H9 (cell line): ENCODE measurements around the gene RFX8. TPM values are rescaled to one million over a fixed set of nuclear protein-coding genes. Genes with fewer than 3 reads are reported as not detected.

ENCODE experiments used
- DNase-seq: peaks from one replicate; pipeline ENCODE4 v3.0.0-alpha.2; 2017
- H2AFZ ChIP-seq: one replicate; pipeline ENCODE4 v1.6.1; 2013; ENCODE audit warnings: mild to moderate bottlenecking, low read length, control low read depth, moderate library complexity
- H2AK5ac ChIP-seq: 2 replicates; pipeline ENCODE4 v1.6.1; 2013; ENCODE audit warnings: low read length, control low read depth, mixed read lengths; ENCODE audit not compliant: insufficient read length
- H2BK120ac ChIP-seq: one replicate; pipeline ENCODE4 v1.6.1; 2013; ENCODE audit warnings: low read depth, mild to moderate bottlenecking, low read length, control low read depth, inconsistent platforms; ENCODE audit not compliant: poor library complexity, severe bottlenecking
- H2BK12ac ChIP-seq: 2 replicates; pipeline ENCODE4 v1.6.1; 2013; ENCODE audit warnings: low read length, control low read depth, mixed read lengths, low read depth; ENCODE audit not compliant: insufficient read length
- H2BK15ac ChIP-seq: 2 replicates; pipeline ENCODE4 v1.6.1; 2013; ENCODE audit warnings: low read depth, low read length, control low read depth
- H2BK20ac ChIP-seq: one replicate; pipeline ENCODE4 v1.6.1; 2013; ENCODE audit warnings: low read depth, mild to moderate bottlenecking, low read length, control low read depth, inconsistent platforms; ENCODE audit not compliant: poor library complexity, severe bottlenecking
- H2BK5ac ChIP-seq: 2 replicates; pipeline ENCODE4 v1.6.1; 2013; ENCODE audit warnings: low read length, control low read depth, mixed read lengths; ENCODE audit not compliant: insufficient read length
- H3K14ac ChIP-seq: 2 replicates; pipeline ENCODE4 v1.6.1; 2013; ENCODE audit warnings: low read length, control low read depth; ENCODE audit not compliant: insufficient read depth
- H3K18ac ChIP-seq: 2 replicates; pipeline ENCODE4 v1.6.1; 2013; ENCODE audit warnings: low read depth, mild to moderate bottlenecking, mixed read lengths, low read length, control low read depth; ENCODE audit not compliant: insufficient read length
- H3K23ac ChIP-seq: 2 replicates; pipeline ENCODE4 v1.6.1; 2013; ENCODE audit warnings: low read length, control low read depth, mixed read lengths, low read depth; ENCODE audit not compliant: insufficient read length
- H3K23me2 ChIP-seq: 2 replicates; pipeline ENCODE4 v1.6.1; 2013; ENCODE audit warnings: low read depth, mild to moderate bottlenecking, mixed read lengths, low read length, control low read depth; ENCODE audit not compliant: insufficient read length, poor library complexity, severe bottlenecking
- H3K27ac ChIP-seq: 2 replicates; pipeline ENCODE4 v1.5.1; 2013; ENCODE audit warnings: low read length, control low read depth, mixed read lengths, low read depth; ENCODE audit not compliant: insufficient read length
- H3K27me3 ChIP-seq: 2 replicates; pipeline ENCODE4 v1.6.1; 2013; ENCODE audit warnings: low read length, control low read depth, inconsistent platforms; ENCODE audit not compliant: insufficient read depth
- H3K4ac ChIP-seq: 2 replicates; pipeline ENCODE4 v1.6.1; 2013; ENCODE audit warnings: low read depth, mild to moderate bottlenecking, control low read depth, inconsistent platforms, low read length, moderate library complexity
- H3K4me1 ChIP-seq: 2 replicates; pipeline ENCODE4 v1.6.1; 2013; ENCODE audit warnings: low read length, control low read depth, inconsistent platforms; ENCODE audit not compliant: insufficient read depth
- H3K4me2 ChIP-seq: 2 replicates; pipeline ENCODE4 v1.6.1; 2013; ENCODE audit warnings: low read length, control low read depth, mixed read lengths; ENCODE audit not compliant: insufficient read length, insufficient read depth
- H3K56ac ChIP-seq: 2 replicates; pipeline ENCODE4 v1.6.1; 2013; ENCODE audit warnings: low read depth, mild to moderate bottlenecking, mixed read lengths, low read length, control low read depth; ENCODE audit not compliant: insufficient read length
- H3K79me1 ChIP-seq: 2 replicates; pipeline ENCODE4 v1.6.1; 2013; ENCODE audit warnings: low read depth, mild to moderate bottlenecking, moderate library complexity, low read length, control low read depth, inconsistent platforms; ENCODE audit not compliant: insufficient read depth, poor library complexity, severe bottlenecking
- H3K79me2 ChIP-seq: 2 replicates; pipeline ENCODE4 v1.6.1; 2013; ENCODE audit warnings: low read length, control low read depth, inconsistent platforms; ENCODE audit not compliant: insufficient read depth
- H3K9ac ChIP-seq: 2 replicates; pipeline ENCODE4 v1.6.1; 2013; ENCODE audit warnings: low read length, control low read depth, mixed read lengths; ENCODE audit not compliant: insufficient read length; ENCODE audit errors: extremely low read depth
- H3K9me3 ChIP-seq: one replicate; pipeline ENCODE4 v1.6.1; 2013; ENCODE audit warnings: low read depth, low read length, inconsistent platforms; ENCODE audit not compliant: control insufficient read depth
- H3T11ph ChIP-seq: one replicate; pipeline ENCODE4 v1.6.1; 2013; ENCODE audit warnings: mild to moderate bottlenecking, low read length, control low read depth, inconsistent platforms
- H4K20me1 ChIP-seq: one replicate; pipeline ENCODE4 v1.6.1; 2013; ENCODE audit not compliant: control insufficient read depth, insufficient read length, insufficient read depth
- H4K5ac ChIP-seq: 2 replicates; pipeline ENCODE4 v1.6.1; 2013; ENCODE audit warnings: low read depth, mild to moderate bottlenecking, mixed read lengths, low read length, control low read depth; ENCODE audit not compliant: insufficient read length
- H4K8ac ChIP-seq: replicated peaks from 2 replicates; pipeline ENCODE4 v1.6.1; 2013; ENCODE audit warnings: low read length, control low read depth, mixed read lengths, low read depth; ENCODE audit not compliant: insufficient read length
- H4K91ac ChIP-seq: 2 replicates; pipeline ENCODE4 v1.6.1; 2013; ENCODE audit warnings: low read depth, mild to moderate bottlenecking, moderate library complexity, mixed read lengths, low read length, control low read depth; ENCODE audit not compliant: insufficient read length
- H3K27ac Mint-ChIP-seq, 3 experiments: 2 replicates in 2 of 3; 3 replicates in 1 of 3; pipeline ENCODE4 v1.8.0; 2020 to 2021; ENCODE audit warnings: mixed read lengths in 3 of 3, mild to moderate bottlenecking in 1 of 3, moderate library complexity in 1 of 3
- H3K27me3 Mint-ChIP-seq: 2 replicates; pipeline ENCODE4 v1.8.0; 2021; ENCODE audit warnings: low read depth, mild to moderate bottlenecking, moderate library complexity, mixed read lengths
- H3K36me3 Mint-ChIP-seq, 3 experiments: 2 replicates in 2 of 3; 3 replicates in 1 of 3; pipeline ENCODE4 v1.8.0; 2020 to 2021; ENCODE audit warnings: low read depth in 3 of 3, mixed read lengths in 3 of 3; ENCODE audit not compliant: insufficient read depth in 1 of 3
- H3K4me1 Mint-ChIP-seq, 2 experiments: 2 replicates each; pipeline ENCODE4 v1.8.0; 2020; ENCODE audit warnings: mixed read lengths in 2 of 2
- H3K4me3 Mint-ChIP-seq, 2 experiments: 2 replicates in 1 of 2; 3 replicates in 1 of 2; pipeline ENCODE4 v1.8.0; 2020 to 2021; ENCODE audit warnings: mild to moderate bottlenecking in 2 of 2, mixed read lengths in 2 of 2, moderate library complexity in 1 of 2
- H3K9me3 Mint-ChIP-seq, 2 experiments: 2 replicates in 1 of 2; 3 replicates in 1 of 2; pipeline ENCODE4 v1.8.0; 2020; ENCODE audit warnings: mild to moderate bottlenecking in 2 of 2, mixed read lengths in 2 of 2, moderate library complexity in 1 of 2
- CTCF ChIP-seq: fragments of 200-600 bp; sonication (generic); conservative IDR thresholded peaks from 3 replicates; pipeline ENCODE4 v1.8.0; 2021; ENCODE audit warnings: antibody characterized with exemption, mild to moderate bottlenecking
- WGBS: extraction: QIAGEN DNeasy Blood & Tissue Kit; methylation state at CpG from one replicate; pipeline ENCODE4 v1.1.7; 2013; ENCODE audit warnings: missing lambda C conversion rate, low lambda C conversion rate, mixed read lengths; ENCODE audit not compliant: insufficient read length; ENCODE audit errors: extremely low coverage; 5-methylcytosine and 5-hydroxymethylcytosine counted together
- total RNA-seq: library from RNA; stranded (reverse); gene quantifications from 2 replicates; pipeline ENCODE4 v1.2.1, GENCODE V29; 2021

Gene RFX8
- total RNA-seq, 1 experiment from 2014 or later, result 0.22 TPM

- no peak overlapping the region for H2BK5ac ChIP-seq
- no peak overlapping the region for H3K56ac ChIP-seq
- H3K36me3 Mint-ChIP-seq, result no peaks in the 10 kb centered on the region
- no peaks in the 10 kb centered on the region for H3K23me2 ChIP-seq
- H3K14ac ChIP-seq, result no peak overlapping the region
- DNase-seq, result no peak
- 0 out of 5 replicates have a peak, but pooled peaks cover 0 to 3% of the 10 kb centered on the region in 2 experiments for H3K9me3 Mint-ChIP-seq
- no peak overlapping the region for H2BK20ac ChIP-seq
- H3K4ac ChIP-seq, result no peak overlapping the region
- no peak overlapping the region for H3K4me2 ChIP-seq
- H3K79me1 ChIP-seq, result no peaks in the 10 kb centered on the region
- no peak overlapping the region for H2BK15ac ChIP-seq
- H3K27me3 ChIP-seq, result no peaks in the 10 kb centered on the region
- no peak overlapping the region for H3K23ac ChIP-seq
- H3K4me3 Mint-ChIP-seq, result no peak overlapping the region
- WGBS, result no CpG with 5 or more reads among the region's 9 CpGs
- no peak overlapping the region for H3K27ac Mint-ChIP-seq
- H3K79me2 ChIP-seq, result no peaks in the 10 kb centered on the region
- H3K4me1 ChIP-seq, result no peaks in the 10 kb centered on the region
- H2AFZ ChIP-seq, result no peak overlapping the region
- H2AK5ac ChIP-seq, result no peak overlapping the region
- peaks cover 3% of the 10 kb centered on the region; the same call in 1 of the 2 replicates for H3K27me3 Mint-ChIP-seq
- H4K5ac ChIP-seq, result no peak overlapping the region
- no peak overlapping the region for H3K18ac ChIP-seq
- no peaks in the 10 kb centered on the region for H4K20me1 ChIP-seq
- H3T11ph ChIP-seq, result no peak overlapping the region
- H2BK120ac ChIP-seq, result no peak overlapping the region
- H2BK12ac ChIP-seq, result no peak overlapping the region
- H3K27ac ChIP-seq, result no peak overlapping the region
- TF ChIP-seq CTCF, result no peak
- peaks cover 9 to 10% of the 10 kb centered on the region in 2 experiments for H3K4me1 Mint-ChIP-seq
- H3K9me3 ChIP-seq, result no peaks in the 10 kb centered on the region
- H4K8ac ChIP-seq, result no peak overlapping the region
- H3K9ac ChIP-seq, result no peak overlapping the region
- no peak overlapping the region for H4K91ac ChIP-seq
Observed at GRCh38 chr2:101375653-101376052, 99.3 kb downstream of the RFX8 start.
